Right lobe of liver (tissue), 4 donors: ENCODE data around the gene DCANP1.

Experiments used
- CTCF ChIP-seq, 4 donors: fragments of 200-600 bp in 3 of 4; fragments of 450-650 bp in 1 of 4; IDR thresholded peaks; one replicate each; pipeline versions ENCODE4 v1.5.1 to v1.8.0; 2016 to 2022; ENCODE audit warnings: antibody characterized with exemption in 4 of 4, mild to moderate bottlenecking in 2 of 4
- POLR2A ChIP-seq: fragments of 450-650 bp; IDR thresholded peaks from one replicate; pipeline ENCODE4 v1.6.1; 2017; ENCODE audit warnings: antibody characterized with exemption, mild to moderate bottlenecking
- donor health status: DM: no; HTN: no; CAD: no.
- donor health status: DM: no; HTN: no; CAD: no.
- donor health status: DM: no; HTN: yes; CAD: no.

DNA sequence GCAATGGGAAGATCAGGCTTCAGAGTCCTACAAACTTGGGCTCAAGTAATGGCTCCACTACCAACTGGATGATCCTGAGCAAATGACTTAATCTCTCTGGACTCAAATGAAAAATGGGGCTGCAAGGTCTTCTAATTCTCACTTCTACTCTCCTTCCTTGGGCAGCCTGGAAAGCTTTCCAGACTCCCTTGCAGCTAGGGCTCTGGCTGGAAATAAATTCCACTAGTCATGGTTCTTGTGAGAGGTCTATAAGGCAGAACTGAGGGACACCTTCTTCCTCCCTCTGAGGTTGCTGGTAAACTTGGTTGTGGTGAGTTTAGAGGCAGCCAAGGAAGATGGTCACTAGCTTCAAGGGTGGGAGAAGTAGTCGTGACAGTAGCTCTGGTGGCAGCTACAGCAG, 18.6 kb downstream of the DCANP1 start:
- TF ChIP-seq CTCF (IDR thresholded peaks at IDR 0.05) (no peak), POLR2A (no peak)
